Transverse colon (tissue), 4 donors: ENCODE measurements around the gene FOXG1. TPM values are rescaled to one million over a fixed set of nuclear protein-coding genes. Genes with fewer than 3 reads are reported as not detected.

Experiments used
- DNase-seq: peaks from one replicate; pipeline ENCODE4 v3.0.0-alpha.2; 2019
- H3K27ac ChIP-seq, 4 donors: fragments of 200-600 bp; sonication (generic); 2 replicates each; pipeline ENCODE4 v1.5.1; 2016 to 2018; ENCODE audit warnings: inconsistent platforms in 4 of 4
- H3K27me3 ChIP-seq: fragments of 200-600 bp; sonication (generic); 2 replicates; pipeline ENCODE4 v1.5.1; 2017; ENCODE audit warnings: inconsistent platforms
- H3K36me3 ChIP-seq, 4 donors: fragments of 200-600 bp; sonication (generic); 2 replicates each; pipeline ENCODE4 v1.5.1; 2017 to 2019; ENCODE audit warnings: inconsistent platforms in 4 of 4
- H3K4me1 ChIP-seq, 4 donors: fragments of 200-600 bp; sonication (generic); 2 replicates each; pipeline ENCODE4 v1.5.1; 2017 to 2020; ENCODE audit warnings: inconsistent platforms in 4 of 4
- H3K4me3 ChIP-seq, 4 donors: fragments of 200-600 bp; sonication (generic); 1 replicate in 1 of 4; 2 replicates in 3 of 4; pipeline versions ENCODE4 v1.5.1 to v1.6.1; 2017 to 2019; ENCODE audit warnings: inconsistent platforms in 4 of 4
- H3K9me3 ChIP-seq, 2 donors: fragments of 200-600 bp; sonication (generic); 2 replicates each; pipeline ENCODE4 v1.5.1; 2017 to 2019; ENCODE audit warnings: inconsistent platforms in 2 of 2
- EP300 ChIP-seq: sonication (generic); formaldehyde crosslinking; IDR thresholded peaks from one replicate; pipeline ENCODE4 v1.6.1; 2017; ENCODE audit warnings: antibody characterized with exemption, low read depth
- POLR2A ChIP-seq: fragments of 450-650 bp; IDR thresholded peaks from one replicate; pipeline ENCODE4 v1.6.1; 2016; ENCODE audit warnings: antibody characterized with exemption, mild to moderate bottlenecking, moderate library complexity
- POLR2AphosphoS5 ChIP-seq, 3 donors: sonication (generic); formaldehyde crosslinking; IDR thresholded peaks; one replicate each; pipeline ENCODE4 v1.6.1; 2016; ENCODE audit warnings: antibody characterized with exemption in 3 of 3
- WGBS, 2 donors: methylation state at CpG; one replicate each; pipeline ENCODE4 v1.1.5; 2018; ENCODE audit warnings: low coverage in 1 of 2; 5-methylcytosine and 5-hydroxymethylcytosine counted together
- in situ Hi-C, 4 donors: fragments of 200-750 bp; cut with MboI; loops; one replicate each; pipeline versions ENCODE4 v1.15.0 to v1.15.1; 2017; ENCODE audit warnings: low sequenced_read_pairs in 3 of 4, low pct_ligation_motif_present in 1 of 4, low pct_unique_long_range_greater_than_20kb in 1 of 4
- intact Hi-C: fragments of 100-400 bp; cut with DNase I; formaldehyde crosslinking; loops from one replicate; pipeline ENCODE4 v1.15.1; 2023; ENCODE audit warnings: low total_unique reads
- total RNA-seq, 4 donors: library from RNA; depleted of rRNA; stranded (reverse); fragments of >200 nt; gene quantifications; one replicate each; pipeline ENCODE4 v1.1.0, GENCODE V29; 2016
- TF ChIP-seq, protein P1 (sequence below), 5 experiments: fragments of 200-600 bp in 3 of 5; fragments of 450-650 bp in 2 of 5; sonication (generic) in 3 of 5; IDR thresholded peaks; 1 replicate in 2 of 5; 2 replicates in 3 of 5; pipeline ENCODE4 v1.5.1; 2016 to 2017; ENCODE audit warnings: antibody characterized with exemption in 5 of 5, inconsistent platforms in 3 of 5, mild to moderate bottlenecking in 2 of 5, moderate library complexity in 1 of 5

FOXG1 gene
- total RNA-seq, 4 donors from 2014 or later, result not detected

- in situ Hi-C loops (loop anchor here in 3 of 4 donors (25.0 kb wide), 2 partner anchors 780 to 1455 kb away; no protein-coding TSS in a partner anchor), intact Hi-C loops (no loop called here)
- no peak for DNase-seq
- TF ChIP-seq EP300 (no peak), POLR2A (no peak)
- TF ChIP-seq, protein P1, sequence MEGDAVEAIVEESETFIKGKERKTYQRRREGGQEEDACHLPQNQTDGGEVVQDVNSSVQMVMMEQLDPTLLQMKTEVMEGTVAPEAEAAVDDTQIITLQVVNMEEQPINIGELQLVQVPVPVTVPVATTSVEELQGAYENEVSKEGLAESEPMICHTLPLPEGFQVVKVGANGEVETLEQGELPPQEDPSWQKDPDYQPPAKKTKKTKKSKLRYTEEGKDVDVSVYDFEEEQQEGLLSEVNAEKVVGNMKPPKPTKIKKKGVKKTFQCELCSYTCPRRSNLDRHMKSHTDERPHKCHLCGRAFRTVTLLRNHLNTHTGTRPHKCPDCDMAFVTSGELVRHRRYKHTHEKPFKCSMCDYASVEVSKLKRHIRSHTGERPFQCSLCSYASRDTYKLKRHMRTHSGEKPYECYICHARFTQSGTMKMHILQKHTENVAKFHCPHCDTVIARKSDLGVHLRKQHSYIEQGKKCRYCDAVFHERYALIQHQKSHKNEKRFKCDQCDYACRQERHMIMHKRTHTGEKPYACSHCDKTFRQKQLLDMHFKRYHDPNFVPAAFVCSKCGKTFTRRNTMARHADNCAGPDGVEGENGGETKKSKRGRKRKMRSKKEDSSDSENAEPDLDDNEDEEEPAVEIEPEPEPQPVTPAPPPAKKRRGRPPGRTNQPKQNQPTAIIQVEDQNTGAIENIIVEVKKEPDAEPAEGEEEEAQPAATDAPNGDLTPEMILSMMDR (IDR thresholded peaks at IDR 0.05), result peak in 4 of 5 experiments; percentile 8 to 42 (median 31)
- WGBS, 2 donors, result 0 to 5% methylated on average over 6 to 23 of the region's 23 CpGs
- Histone ChIP-seq H3K27ac (no peak overlapping the region), H3K36me3 (no peaks in the 10 kb centered on the region), H3K27me3 (peaks cover 86% of the 10 kb centered on the region), H3K4me1 (peaks cover 0 to 7% (median 0%) of the 10 kb centered on the region in 4 donors), H3K4me3 (no peak overlapping the region), H3K9me3 (no peaks in the 10 kb centered on the region)
These were observed 9.6 kb upstream of the FOXG1 start for GRCh38 chr14:28756884-28757570.

DNA sequence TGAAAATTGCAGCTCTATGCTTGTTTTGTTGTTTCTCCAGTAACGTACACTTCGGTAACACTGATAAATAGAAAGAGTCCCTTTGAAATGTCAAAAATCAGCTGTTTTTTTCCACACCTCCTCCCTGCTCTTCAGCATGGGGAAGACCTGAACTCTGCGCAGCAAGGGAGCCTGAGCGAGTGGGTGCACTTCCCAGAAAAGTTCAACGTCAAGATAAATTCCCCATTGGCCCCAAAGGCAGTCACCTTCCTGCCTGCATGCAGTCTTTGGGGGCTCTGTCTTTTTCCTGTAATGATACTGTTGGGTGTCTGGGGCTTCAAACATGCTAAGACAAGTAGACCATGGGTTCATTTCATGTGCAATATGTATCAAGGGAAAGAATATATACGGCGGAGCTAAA lies 8.8 kb upstream of the FOXG1 start:
- TF ChIP-seq POLR2A (no peak), EP300 (no peak), POLR2AphosphoS5 (IDR thresholded peaks at IDR 0.05) (no peak)
- TF ChIP-seq, protein P1 (IDR thresholded peaks at IDR 0.05), result no peak
- intact Hi-C loops (no loop called here), in situ Hi-C loops (loop anchor here in 3 of 4 donors (25.0 kb wide), 2 partner anchors 780 to 1455 kb away; no protein-coding TSS in a partner anchor)
- no peak for DNase-seq
- 22 to 28% methylated on average over 6 to 7 of the region's 7 CpGs for WGBS, 2 donors
- H3K9me3 ChIP-seq, result no peaks in the 10 kb centered on the region
- H3K4me3 ChIP-seq, result no peak overlapping the region
- H3K4me1 ChIP-seq, result peaks cover 0 to 7% (median 0%) of the 10 kb centered on the region in 4 donors
- no peak overlapping the region for H3K27ac ChIP-seq
- H3K36me3 ChIP-seq, result no peaks in the 10 kb centered on the region
- H3K27me3 ChIP-seq, result peaks cover 94% of the 10 kb centered on the region

DNA sequence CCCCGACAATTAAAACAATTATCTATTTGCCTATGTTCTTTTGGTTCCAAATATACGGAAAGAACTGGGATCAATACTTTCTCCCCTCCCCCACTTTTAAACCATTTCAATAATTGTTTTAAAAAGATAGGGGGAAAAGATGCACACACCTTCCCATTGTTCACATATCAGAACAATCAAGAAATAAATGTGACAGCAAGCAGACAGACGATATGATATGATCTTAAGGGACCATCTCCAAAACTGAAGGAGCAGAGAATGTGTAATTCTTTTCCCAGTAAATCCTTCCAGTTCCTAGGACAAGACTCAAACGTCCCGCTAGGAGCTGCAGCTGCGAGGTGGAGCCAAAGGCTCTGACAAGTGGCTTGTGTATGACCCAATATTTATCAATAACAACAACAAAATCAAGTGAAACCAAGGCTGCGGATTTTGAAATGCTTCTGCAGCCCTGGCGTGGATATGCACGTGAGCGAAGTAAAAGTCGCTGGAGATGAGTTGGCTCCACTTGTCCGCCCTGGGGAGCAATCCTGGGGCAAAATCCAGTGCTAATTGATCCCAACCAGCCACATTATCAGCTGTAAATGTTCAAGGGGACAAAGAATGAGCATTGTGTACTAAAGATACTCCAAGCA lies 8.2 kb upstream of the FOXG1 start:
- no peak for DNase-seq
- TF ChIP-seq POLR2A, result no peak
- no peak for TF ChIP-seq EP300
- TF ChIP-seq POLR2AphosphoS5 (IDR thresholded peaks at IDR 0.05), result no peak
- TF ChIP-seq, protein P1 (IDR thresholded peaks at IDR 0.05), result no peak
- no peak overlapping the region for H3K27ac ChIP-seq
- WGBS, 2 donors, result 4 to 17% methylated on average over 3 to 12 of the region's 12 CpGs
- H3K4me3 ChIP-seq, result no peak overlapping the region
- H3K27me3 ChIP-seq, result peaks cover 100% of the 10 kb centered on the region
- no peaks in the 10 kb centered on the region for H3K36me3 ChIP-seq
- in situ Hi-C loops (loop anchor here in 3 of 4 donors (25.0 kb wide), 2 partner anchors 779 to 1454 kb away; no protein-coding TSS in a partner anchor), intact Hi-C loops (no loop called here)
- peaks cover 0 to 7% (median 0%) of the 10 kb centered on the region in 4 donors for H3K4me1 ChIP-seq
- H3K9me3 ChIP-seq, result no peaks in the 10 kb centered on the region

GRCh38 chr14:28758885-28759652 lies 7.5 kb upstream of the FOXG1 start:
- no peak for DNase-seq
- Histone ChIP-seq H3K27me3 (peaks cover 100% of the 10 kb centered on the region), H3K4me1 (peaks cover 0 to 7% (median 0%) of the 10 kb centered on the region in 4 donors), H3K27ac (no peak overlapping the region), H3K4me3 (no peak overlapping the region), H3K36me3 (no peaks in the 10 kb centered on the region), H3K9me3 (no peaks in the 10 kb centered on the region)
- intact Hi-C loops (no loop called here), in situ Hi-C loops (loop anchor here in 3 of 4 donors (25.0 kb wide), 2 partner anchors 778 to 1453 kb away; no protein-coding TSS in a partner anchor)
- TF ChIP-seq, protein P1 (IDR thresholded peaks at IDR 0.05), result no peak
- TF ChIP-seq POLR2A, result no peak
- no peak for TF ChIP-seq EP300
- no peak for TF ChIP-seq POLR2AphosphoS5 (IDR thresholded peaks at IDR 0.05)
- 6% methylated on average over 20 to 30 of the region's 30 CpGs for WGBS, 2 donors
